ENCODE measurements around the gene RASSF6.
A peak's percentile ranks its signal among the peaks of the same experiment; 100 is the strongest.
"Not testable (repeated sequence)": the region's sequence is repeated elsewhere in the genome, so short reads cannot be mapped to it uniquely, and the experiment has no call there.

Gene RASSF6

DNA sequence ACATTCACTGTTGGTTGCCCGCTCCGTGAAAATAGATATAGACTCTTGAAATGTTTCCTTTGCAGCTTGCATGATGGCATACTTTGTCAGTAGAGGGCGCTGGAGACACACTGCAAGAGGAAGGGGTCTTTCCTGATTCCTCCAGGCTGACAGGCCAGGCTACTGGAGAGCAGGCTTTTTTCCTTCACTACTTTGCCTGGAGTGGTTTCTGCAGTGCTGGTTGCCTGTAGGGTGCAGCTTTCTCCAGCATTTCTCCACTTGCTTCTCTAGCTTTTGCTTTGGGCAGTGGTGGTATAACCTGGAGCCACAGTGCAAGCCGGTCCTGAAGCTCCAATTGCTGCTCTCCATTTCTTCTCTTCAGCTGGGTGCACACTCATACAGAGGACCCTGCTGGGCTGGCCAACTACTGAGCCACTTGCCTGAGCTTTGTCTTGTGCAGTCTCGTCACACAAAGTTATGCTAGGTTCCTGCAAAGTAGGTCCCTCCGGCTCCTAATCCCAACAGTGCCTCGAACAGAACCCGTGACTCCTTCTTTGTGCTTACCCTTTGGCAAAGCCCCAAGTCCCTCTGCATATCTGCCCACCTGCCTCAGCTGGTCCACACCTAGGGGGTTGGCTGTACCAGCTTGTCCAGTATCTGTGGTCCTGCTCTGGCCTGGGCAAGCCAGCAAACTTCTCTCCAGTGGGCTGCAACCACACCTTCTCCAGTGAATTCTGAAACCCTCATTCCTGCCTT is 46.3 kb downstream of the RASSF6 start:
- peak; percentile 14 for DNase-seq

DNA sequence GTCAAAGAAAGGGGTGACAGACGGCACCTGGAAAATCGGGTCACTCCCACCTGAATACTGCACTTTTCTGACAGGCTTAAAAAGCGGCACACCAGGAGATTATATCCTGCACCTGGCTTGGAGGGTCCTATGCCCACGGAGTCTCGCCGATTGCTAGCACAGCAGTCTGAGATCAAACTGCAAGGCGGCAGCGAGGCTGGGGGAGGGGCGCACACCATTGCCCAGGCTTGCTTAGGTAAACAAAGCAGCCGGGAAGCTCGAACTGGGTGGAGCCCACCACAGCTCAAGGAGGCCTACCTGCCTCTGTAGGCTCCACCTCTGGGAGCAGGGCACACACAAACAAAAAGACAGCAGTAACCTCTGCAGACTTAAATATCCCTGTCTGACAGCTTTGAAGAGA is 69.4 kb downstream of the RASSF6 start:
- DNase-seq: not testable (repeated sequence)

DNA sequence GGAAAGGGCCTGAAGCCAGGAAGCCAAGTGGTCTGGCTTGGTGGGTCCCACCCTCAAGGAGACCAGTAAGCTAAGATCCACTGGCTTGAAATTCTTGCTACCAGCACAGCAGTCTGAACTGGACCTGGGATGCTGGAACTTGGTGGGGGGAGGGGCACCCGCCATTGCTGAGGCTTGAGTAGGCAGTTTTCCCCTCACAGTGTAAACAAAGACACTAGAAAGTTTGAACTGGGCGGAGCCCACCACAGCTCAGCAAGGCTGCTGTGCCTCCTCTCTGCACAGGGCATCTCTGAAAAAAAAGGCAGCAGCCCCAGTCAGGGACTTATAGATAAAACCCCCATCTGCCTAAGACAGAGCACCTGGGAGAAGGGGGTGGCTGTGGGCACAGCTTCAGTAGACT is 75.6 kb downstream of the RASSF6 start:
- no peak for DNase-seq

DNA sequence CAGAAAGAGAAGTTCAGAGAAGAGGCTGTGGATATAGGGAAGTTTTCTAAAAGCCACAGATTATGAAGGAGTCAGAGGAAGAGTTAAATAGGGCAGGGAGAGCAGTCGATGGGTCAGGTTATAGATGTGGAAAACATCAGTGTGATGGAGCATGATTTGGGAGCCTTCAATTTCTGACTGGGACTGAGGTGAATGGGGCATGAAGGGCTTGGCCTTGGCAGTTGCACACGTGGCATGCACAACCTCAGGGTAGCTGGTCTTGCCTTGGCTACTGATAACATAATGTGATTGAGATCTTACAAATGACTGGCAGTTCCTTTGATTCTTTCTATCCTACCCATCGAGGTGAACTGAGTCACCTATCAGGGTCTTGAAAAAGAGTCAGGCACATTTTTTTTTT is 79.0 kb downstream of the RASSF6 start:
- DNase-seq: no peak

DNA sequence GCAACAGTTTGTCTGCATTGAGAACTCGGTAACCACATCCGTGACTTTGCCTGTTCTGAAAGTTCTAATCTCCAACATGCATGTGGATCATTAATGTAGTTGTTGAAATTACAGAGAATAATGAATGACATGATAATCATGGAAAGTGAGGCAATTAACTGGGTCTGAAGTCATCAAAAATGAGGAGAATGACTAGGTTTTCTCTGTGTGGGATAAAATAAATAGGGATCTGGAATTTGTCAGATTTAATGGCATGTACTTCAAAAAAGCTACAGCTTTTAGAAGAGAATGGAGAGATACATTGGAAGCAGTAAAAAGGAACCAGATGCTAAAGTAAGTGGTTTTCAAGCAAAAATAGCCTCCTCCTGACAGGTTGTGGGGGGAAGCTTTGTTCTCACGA is 79.4 kb downstream of the RASSF6 start:
- DNase-seq: no peak

DNA sequence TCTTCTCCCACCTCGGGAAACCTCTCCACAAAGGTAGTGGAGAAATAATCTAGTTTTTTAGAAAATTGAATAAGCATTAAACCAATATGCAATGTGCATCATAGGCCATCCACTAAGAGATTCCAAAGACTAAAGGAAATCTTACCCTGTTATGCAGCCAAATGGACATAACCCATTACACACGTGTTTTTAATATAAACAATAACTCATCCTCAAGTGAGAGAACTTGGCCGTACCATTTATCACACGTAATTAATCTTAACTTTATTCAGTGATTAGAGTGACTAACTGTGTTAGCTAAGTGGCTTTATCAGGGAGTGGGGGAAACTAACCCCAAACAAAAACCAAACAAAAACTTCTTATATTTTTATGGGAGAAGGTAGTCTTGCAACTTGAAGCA is 80.8 kb downstream of the RASSF6 start:
- no peak for DNase-seq

DNA sequence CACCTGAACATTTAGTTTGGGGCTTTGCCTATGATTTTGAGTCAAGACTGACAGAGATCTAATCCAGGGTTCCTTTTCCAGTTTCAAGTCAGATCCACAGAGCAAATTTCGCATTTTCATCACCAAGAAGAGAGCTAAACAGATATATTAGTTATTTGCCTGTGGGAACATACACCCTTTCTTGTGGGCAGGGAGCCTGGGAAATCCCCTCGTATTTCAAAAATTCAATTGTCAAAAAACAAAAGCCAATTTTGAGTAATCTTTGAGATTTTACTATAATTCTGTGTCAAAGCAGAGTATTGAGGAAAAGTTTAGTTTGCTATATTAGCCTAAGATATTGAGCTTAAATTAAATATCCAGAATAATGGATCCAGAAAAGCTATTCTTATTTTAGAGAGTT is 82.1 kb downstream of the RASSF6 start:
- no peak for DNase-seq

DNA sequence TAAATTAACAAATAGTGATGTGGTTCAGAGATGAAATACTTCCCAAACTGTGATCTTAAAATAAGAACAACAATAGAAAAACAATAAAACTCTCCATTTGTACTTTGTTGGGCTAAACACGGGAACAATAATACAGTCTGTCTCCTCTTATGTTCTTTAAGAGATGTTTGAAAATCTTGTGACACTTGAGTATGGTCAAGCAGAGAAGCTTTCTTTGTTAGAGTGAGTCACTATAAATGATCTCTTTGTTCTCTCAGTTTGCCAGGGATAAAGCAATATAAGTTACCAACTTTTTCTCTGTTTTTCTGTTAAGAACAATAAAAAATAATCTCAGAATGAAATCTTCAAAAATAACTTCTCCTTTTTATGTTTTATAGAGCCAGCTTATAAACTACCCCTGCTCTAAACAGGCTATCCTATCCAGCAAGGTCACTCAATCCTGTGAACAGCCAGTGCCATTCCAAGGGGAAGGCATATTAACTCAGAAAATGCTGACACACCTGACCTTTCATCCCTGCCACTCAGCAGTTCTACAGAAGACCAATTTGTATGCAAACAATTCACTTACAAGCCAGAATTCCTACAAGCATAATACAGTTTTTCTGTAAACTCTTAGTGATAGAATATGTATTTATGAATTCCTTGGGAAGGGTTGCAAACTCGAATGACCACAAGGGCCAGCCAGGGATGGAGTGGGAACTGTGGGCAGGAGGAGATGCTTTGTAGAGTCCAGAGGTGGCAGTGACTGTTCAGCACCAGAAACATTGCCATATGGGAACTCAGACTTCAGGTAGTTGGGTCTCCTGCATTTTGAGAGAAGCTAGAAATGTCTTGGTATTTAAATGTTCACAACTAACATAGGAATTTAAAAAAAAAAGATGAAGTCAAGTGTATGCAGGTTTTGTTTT is 86.5 kb downstream of the RASSF6 start:
- no peak for DNase-seq

DNA sequence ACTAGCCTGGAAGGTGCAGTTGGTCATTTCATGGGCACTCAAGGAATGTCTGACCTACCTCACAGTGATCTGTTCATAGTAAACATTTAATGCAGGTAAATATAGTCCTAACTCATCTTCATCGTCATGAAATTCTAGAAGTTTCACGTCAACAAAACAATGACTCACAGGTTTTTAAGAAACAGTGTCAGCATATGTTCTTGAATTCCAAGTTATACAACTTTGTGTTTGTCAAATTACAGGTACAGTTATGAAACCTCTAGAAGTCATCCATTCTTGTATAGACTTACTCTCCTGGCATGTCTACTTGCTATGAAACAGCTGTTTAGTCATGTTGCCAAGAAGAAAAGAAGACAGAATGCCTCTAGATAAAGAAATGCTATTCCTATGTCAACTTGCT is 92.1 kb downstream of the RASSF6 start:
- DNase-seq: no peak

DNA sequence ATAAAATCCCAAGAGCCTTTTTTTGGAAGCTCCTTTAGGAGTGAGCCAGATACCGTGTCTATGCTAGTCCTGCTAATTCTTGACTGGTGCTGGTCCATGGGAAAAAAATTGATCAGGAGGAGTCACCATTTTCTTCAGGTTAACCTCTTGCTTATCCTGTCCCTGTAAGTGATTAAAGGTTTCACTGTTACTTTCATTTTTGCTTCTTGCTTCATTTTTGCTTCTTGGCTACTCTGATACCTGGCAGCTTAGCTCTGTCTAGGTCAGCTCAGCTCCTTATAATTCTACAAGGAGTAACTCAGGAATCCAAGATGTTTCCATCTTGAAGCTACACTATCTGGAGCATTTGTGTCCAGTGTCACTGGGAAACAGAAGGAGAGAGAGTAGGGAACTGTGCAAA is 93.0 kb downstream of the RASSF6 start:
- no peak for DNase-seq

DNA sequence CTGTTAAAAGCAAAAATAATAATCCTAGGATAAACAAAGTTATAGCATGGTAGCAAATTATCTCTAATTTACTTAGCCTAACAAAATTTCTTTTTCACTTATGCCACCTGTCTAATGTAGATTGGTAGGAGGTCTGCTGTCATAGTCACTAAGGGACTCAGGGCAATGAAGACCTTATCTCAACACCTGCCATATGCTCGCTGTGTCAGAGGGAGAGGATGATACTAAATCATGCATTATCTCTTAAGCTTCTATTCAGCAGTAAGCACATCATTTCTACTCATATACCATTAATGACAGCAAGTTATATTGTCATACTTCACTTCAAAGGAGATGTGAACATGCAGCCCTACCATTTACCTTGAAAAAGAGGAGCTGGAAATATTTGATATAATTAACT is 94.6 kb downstream of the RASSF6 start:
- DNase-seq: no peak

DNA sequence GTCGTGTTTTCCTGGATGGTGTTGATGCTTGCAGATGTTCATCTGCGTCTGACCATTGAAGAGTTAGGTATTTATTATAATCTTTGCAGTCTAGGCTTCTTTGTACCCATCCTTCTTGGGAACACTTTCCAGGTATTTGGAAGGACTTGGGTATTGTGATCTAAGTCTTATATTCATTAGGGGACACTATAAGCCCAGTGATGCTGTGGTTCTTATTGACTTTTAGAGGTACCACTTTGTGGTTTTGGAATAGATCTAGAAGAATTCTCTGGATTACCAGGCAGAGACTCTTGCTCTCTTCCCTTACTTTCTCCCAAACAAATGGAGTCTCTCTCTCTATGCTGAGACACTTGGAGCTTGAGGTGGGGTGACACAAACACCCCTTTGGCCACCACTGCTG is 97.1 kb downstream of the RASSF6 start:
- no peak for DNase-seq
